ENCODE results near the gene DSC2. TPM values are rescaled to one million over a fixed set of nuclear protein-coding genes. Genes with fewer than 3 reads are reported as not detected.
A peak's percentile ranks its signal among the peaks of the same experiment; 100 is the strongest.

Gene DSC2
- total and polyA plus RNA-seq, 2 of the 8 experiments (the other 6 are each of a cell fraction or from before 2014, with no cell fraction given) = 4.6 to 39.7 TPM

DNA sequence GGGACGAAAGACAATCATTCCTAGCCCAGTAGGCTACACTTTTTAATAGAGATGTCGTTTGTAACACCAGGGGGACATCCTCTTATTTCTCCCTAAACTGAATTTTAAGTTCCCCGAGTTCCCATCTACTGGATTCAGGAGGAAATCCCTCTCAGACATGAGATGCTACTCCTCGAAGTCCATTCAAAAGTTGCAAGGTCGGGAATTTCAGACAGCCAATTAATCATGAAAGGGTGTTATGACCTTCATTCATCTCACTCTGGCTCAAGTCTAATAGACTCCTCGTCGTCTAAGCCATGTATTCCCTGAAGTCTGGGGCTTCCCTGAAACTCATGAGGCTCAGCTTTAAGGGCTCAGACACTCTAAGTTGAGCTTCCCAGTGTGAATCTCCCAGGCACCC, 58.5 kb downstream of the DSC2 start:
- peaks cover 25 to 60% (median 46%) of the 10 kb centered on the region in 4 experiments for H3K27me3 ChIP-seq (replicated peaks in 1 of 4; ENCODE audit: control insufficient read depth in 3 of 4, extremely low read depth in 1 of 4, insufficient read depth in 3 of 4, low read length in 3 of 4)
- WGBS, 2 experiments (ENCODE audit: extremely low coverage in 1 of 2, insufficient coverage in 1 of 2, insufficient read length in 1 of 2, insufficient replicate concordance in 2 of 2, low coverage in 1 of 2, low lambda C conversion rate in 2 of 2, missing lambda C conversion rate in 1 of 2) = 56% methylated on average over 7 of the region's 7 CpGs; no CpG with 5 or more reads in 1 of the 2 experiments
- no peaks in the 10 kb centered on the region for H3K36me3 ChIP-seq (ENCODE audit: control insufficient read depth in 2 of 4, insufficient read depth in 4 of 4, low read length in 3 of 4)
- H2AFZ ChIP-seq (ENCODE audit: low read length) = no peak overlapping the region
- H3K27ac ChIP-seq (ENCODE audit: low read depth, low read length) = no peak overlapping the region
- TF ChIP-seq JUND (IDR thresholded peaks at IDR 0.05; ENCODE audit: low read length) (no peak), HDAC6 (IDR thresholded peaks at IDR 0.05; ENCODE audit: low read depth, low read length) (no peak), FOSL1 (IDR thresholded peaks at IDR 0.05; ENCODE audit: insufficient read depth, low read depth, low read length) (no peak), BACH1 (IDR thresholded peaks at IDR 0.05; ENCODE audit: low read length) (no peak), POLR2A (IDR thresholded peaks at IDR 0.05; ENCODE audit: control extremely low read depth in 1 of 2, low read depth in 2 of 2, low read length in 2 of 2) (no peak), PHF8 (conservative IDR thresholded peaks at IDR 0.05; ENCODE audit: low read depth, low read length) (no peak), CBX5 (IDR thresholded peaks at IDR 0.05; ENCODE audit: low read depth, low read length) (no peak), SUZ12 (IDR thresholded peaks at IDR 0.05; ENCODE audit: low read length) (no peak), KDM1A (IDR thresholded peaks at IDR 0.05; ENCODE audit: borderline replicate concordance, low read length) (no peak), TCF12 (IDR thresholded peaks at IDR 0.05; ENCODE audit: low read depth, low read length) (no peak), NRF1 (IDR thresholded peaks at IDR 0.05; ENCODE audit: low read depth, low read length) (no peak), SRF (IDR thresholded peaks at IDR 0.05; ENCODE audit: low read depth, low read length) (no peak), TEAD4 (IDR thresholded peaks at IDR 0.05; ENCODE audit: low read depth, low read length) (no peak), CBX8 (IDR thresholded peaks at IDR 0.05; ENCODE audit: borderline replicate concordance, low read depth, low read length) (no peak)
- TF ChIP-seq, protein P1, sequence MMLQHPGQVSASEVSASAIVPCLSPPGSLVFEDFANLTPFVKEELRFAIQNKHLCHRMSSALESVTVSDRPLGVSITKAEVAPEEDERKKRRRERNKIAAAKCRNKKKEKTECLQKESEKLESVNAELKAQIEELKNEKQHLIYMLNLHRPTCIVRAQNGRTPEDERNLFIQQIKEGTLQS (IDR thresholded peaks at IDR 0.05; ENCODE audit: insufficient read depth, low read depth, low read length) = no peak
- H2AK5ac ChIP-seq (ENCODE audit: low read depth, low read length) = no peak overlapping the region
- H3K4me1 ChIP-seq (replicated peaks in 1 of 4; ENCODE audit: control insufficient read depth in 3 of 4, insufficient read depth in 4 of 4, low read length in 3 of 4) = peaks cover 3 to 13% (median 7%) of the 10 kb centered on the region in 4 experiments; a peak in 5 of 7 replicates
- ChIA-PET CTCF (ENCODE audit: partially characterized antibody) (interaction anchor here (0.6 to 1.0 kb wide), 2 partner anchors 95 to 461 kb away, joined by 3 read pairs; no protein-coding TSS in a partner anchor), POLR2A (ENCODE audit: partially characterized antibody) (no interaction called here)
- no peaks in the 10 kb centered on the region for H4K20me1 ChIP-seq (replicated peaks in 1 of 2; ENCODE audit: control insufficient read depth in 1 of 2, insufficient read depth in 2 of 2, low read length in 2 of 2)
- no peak overlapping the region for H2BK15ac ChIP-seq (ENCODE audit: low read length)
- H2BK12ac ChIP-seq (ENCODE audit: low read depth, low read length) = no peak overlapping the region
- peaks cover 21% of the 10 kb centered on the region for H3K23me2 ChIP-seq (ENCODE audit: low read depth, low read length)
- H3K9me3 ChIP-seq (ENCODE audit: insufficient read depth in 2 of 2, low read depth in 1 of 2, low read length in 1 of 2) = no peaks in the 10 kb centered on the region
- H3K14ac ChIP-seq (ENCODE audit: insufficient read length) = no peak overlapping the region
- no peak overlapping the region for H4K91ac ChIP-seq (replicated peaks; ENCODE audit: insufficient read length, low read length)
- H4K8ac ChIP-seq (ENCODE audit: extremely low read depth, insufficient read depth, low read length) = no peak overlapping the region
- H3K79me1 ChIP-seq (ENCODE audit: low read depth, low read length) = no peaks in the 10 kb centered on the region
- H3K56ac ChIP-seq (replicated peaks; ENCODE audit: insufficient read length, low read depth, low read length) = no peak overlapping the region
- FAIRE-seq = no peak
- H2BK20ac ChIP-seq (ENCODE audit: low read length) = no peak overlapping the region
- H4K5ac ChIP-seq (ENCODE audit: insufficient read length, low read depth, low read length) = no peak overlapping the region
- no peak overlapping the region for H3K9ac ChIP-seq (replicated peaks in 1 of 4; ENCODE audit: extremely low read depth in 1 of 4, low read depth in 3 of 4, low read length in 3 of 4)
- no peak overlapping the region for H2BK120ac ChIP-seq (replicated peaks; ENCODE audit: low read depth, low read length)
- no peak overlapping the region for H3K18ac ChIP-seq (ENCODE audit: extremely low read depth, low read length)
- H3K4me3 ChIP-seq (ENCODE audit: extremely low read depth in 1 of 4, insufficient read depth in 2 of 4, low read depth in 3 of 4, low read length in 4 of 4) = no peak overlapping the region
- H3K4me2 ChIP-seq (ENCODE audit: insufficient read depth in 1 of 2, low read depth in 2 of 2, low read length in 2 of 2) = peak overlapping the region in 1 of 2 experiments; percentile 95; a peak in 1 of 4 replicates
- no peak overlapping the region for H3K23ac ChIP-seq (ENCODE audit: insufficient read length)
- no peak for DNase-seq (ENCODE audit: low read depth in 1 of 2, low spot score in 2 of 2)
- H3K4ac ChIP-seq (replicated peaks; ENCODE audit: insufficient read length, low read depth, low read length) = no peak overlapping the region
- H2BK5ac ChIP-seq (ENCODE audit: low read depth, low read length) = no peak overlapping the region
- H3K79me2 ChIP-seq (ENCODE audit: control insufficient read depth in 1 of 2, insufficient read depth in 2 of 2, low read length in 2 of 2) = no peaks in the 10 kb centered on the region

Data from H1 (cell line).